Lung (tissue), 12 donors: ENCODE data around the gene C5. TPM values are rescaled to one million over a fixed set of nuclear protein-coding genes. Genes with fewer than 3 reads are reported as not detected.

Experiments used
- ATAC-seq: fragments of 200-7000 bp; cut with Tn5 transposase; one replicate; pipeline ENCODE4 v1.9.1; 2020; ENCODE audit warnings: moderate number of reproducible peaks; ENCODE audit not compliant: insufficient read depth, low FRiP score
- DNase-seq, 3 donors: peaks; one replicate each; pipeline ENCODE4 v3.0.0-alpha.2; 2013 to 2017
- H3K27ac ChIP-seq, 2 donors: one replicate each; pipeline ENCODE4 v1.5.1; 2013; ENCODE audit warnings: mild to moderate bottlenecking in 2 of 2, moderate library complexity in 2 of 2, control low read depth in 1 of 2, inconsistent platforms in 1 of 2, low read depth in 1 of 2, low read length in 1 of 2
- H3K27me3 ChIP-seq, 3 donors: one replicate each; pipeline ENCODE4 v1.5.1; 2013; ENCODE audit warnings: low read length in 2 of 3; ENCODE audit not compliant: control insufficient read depth in 3 of 3, insufficient read depth in 3 of 3
- H3K36me3 ChIP-seq, 4 donors: one replicate each; pipeline ENCODE4 v1.5.1; 2013; ENCODE audit warnings: low read length in 4 of 4, mild to moderate bottlenecking in 1 of 4, moderate library complexity in 1 of 4; ENCODE audit not compliant: control insufficient read depth in 4 of 4, insufficient read depth in 4 of 4
- H3K4me1 ChIP-seq, 5 donors: one replicate each; pipeline ENCODE4 v1.5.1; 2013; ENCODE audit warnings: low read length in 5 of 5, mild to moderate bottlenecking in 2 of 5, moderate library complexity in 1 of 5; ENCODE audit not compliant: control insufficient read depth in 5 of 5, insufficient read depth in 5 of 5
- H3K4me3 ChIP-seq: one replicate; pipeline ENCODE4 v1.5.1; 2013; ENCODE audit warnings: mild to moderate bottlenecking, control low read depth, moderate library complexity
- H3K9ac ChIP-seq, 2 donors: one replicate each; pipeline ENCODE4 v1.5.1; 2013; ENCODE audit warnings: low read length in 2 of 2, control low read depth in 1 of 2; ENCODE audit not compliant: insufficient read depth in 1 of 2
- H3K9me3 ChIP-seq, 4 donors: one replicate each; pipeline ENCODE4 v1.5.1; 2013; ENCODE audit warnings: low read length in 3 of 4, mild to moderate bottlenecking in 1 of 4, moderate library complexity in 1 of 4; ENCODE audit not compliant: control insufficient read depth in 4 of 4, insufficient read depth in 3 of 4
- CTCF ChIP-seq: IDR thresholded peaks from 2 replicates; pipeline ENCODE4 v1.5.1; 2012; ENCODE audit warnings: mild to moderate bottlenecking; ENCODE audit errors: control extremely low read depth, extremely low read depth
- WGBS, 2 donors: extraction: QIAGEN DNeasy Blood & Tissue Kit; methylation state at CpG; one replicate each; pipeline ENCODE4 v1.1.7; 2013; 5-methylcytosine and 5-hydroxymethylcytosine counted together
- polyA plus RNA-seq, 2 donors: library from polyadenylated mRNA; stranded (reverse); fragments of 200-250 nt; gene quantifications; one replicate each; pipeline ENCODE4 v1.2.1, GENCODE V29; 2013
- total RNA-seq, 2 donors: library from RNA; depleted of rRNA in 1 of 2; stranded (reverse); fragments of >200 nt in 1 of 2; gene quantifications; one replicate each; pipeline ENCODE4 v1.2.1, GENCODE V29; 2014 to 2021
- donor health status: control.
- donor health status: control.
- donor health status: Bipolar disorder and iron deficiency.
- donor health status: healthy.
- donor health status: DM: yes; HTN: yes; CAD: no.

Gene C5
- total and polyA plus RNA-seq, 4 donors = 9.5 to 53.2 (median 13.1) TPM

- Histone ChIP-seq H3K4me3 (no peak overlapping the region), H3K9me3 (no peaks in the 10 kb centered on the region), H3K4me1 (peaks cover 0 to 18% (median 8%) of the 10 kb centered on the region in 5 donors), H3K9ac (no peak overlapping the region), H3K36me3 (peaks cover 0 to 3% (median 0%) of the 10 kb centered on the region in 4 donors), H3K27ac (no peak overlapping the region), H3K27me3 (no peaks in the 10 kb centered on the region)
- TF ChIP-seq CTCF = no peak
- WGBS, 2 donors = 71 to 90% methylated on average over 2 of the region's 2 CpGs
- ATAC-seq (peak; percentile 45), DNase-seq (no peak)
Measured at GRCh38 chr9:120947222-120947621, 102.9 kb downstream of the C5 start.

GRCh38 chr9:120946259-120946658 is 103.8 kb downstream of the C5 start:
- Histone ChIP-seq H3K27me3 (no peaks in the 10 kb centered on the region), H3K4me1 (peaks cover 0 to 26% (median 14%) of the 10 kb centered on the region in 5 donors), H3K27ac (no peak overlapping the region), H3K9ac (no peak overlapping the region), H3K4me3 (no peak overlapping the region), H3K9me3 (no peaks in the 10 kb centered on the region), H3K36me3 (no peaks in the 10 kb centered on the region)
- 72 to 85% methylated on average over 3 of the region's 3 CpGs for WGBS, 2 donors
- TF ChIP-seq CTCF = no peak
- no peak for ATAC-seq
- no peak for DNase-seq

GRCh38 chr9:120944948-120945347 is 105.1 kb downstream of the C5 start:
- 88 to 92% methylated on average over 3 of the region's 3 CpGs for WGBS, 2 donors
- ATAC-seq = no peak

More at GRCh38 chr9:120944948-120945347, 105.1 kb downstream of the C5 start:
- H3K27me3 ChIP-seq = no peaks in the 10 kb centered on the region
- peaks cover 0 to 19% (median 12%) of the 10 kb centered on the region in 5 donors for H3K4me1 ChIP-seq
- H3K9ac ChIP-seq = no peak overlapping the region
- H3K27ac ChIP-seq = no peak overlapping the region
- H3K36me3 ChIP-seq = no peaks in the 10 kb centered on the region
- no peaks in the 10 kb centered on the region for H3K9me3 ChIP-seq
- no peak for DNase-seq
- TF ChIP-seq CTCF = no peak
- no peak overlapping the region for H3K4me3 ChIP-seq
